ENCODE results near the gene XRCC5.

- TF ChIP-seq ATF2 (tag by site-specific recombination; IDR thresholded peaks at IDR 0.05; ENCODE audit: low read depth) (no peak), ZEB2 (tag by site-specific recombination; IDR thresholded peaks at IDR 0.05) (no peak), ZBTB7A (tag by site-specific recombination; IDR thresholded peaks at IDR 0.05; ENCODE audit: low read depth) (no peak), CTCF (tag by site-specific recombination; IDR thresholded peaks at IDR 0.05) (no peak), SP2 (tag by site-specific recombination; IDR thresholded peaks at IDR 0.05) (no peak), ZNF777 (tag by site-specific recombination; IDR thresholded peaks at IDR 0.05; ENCODE audit: borderline replicate concordance) (no peak), ZNF133 (tag by site-specific recombination; IDR thresholded peaks at IDR 0.05) (no peak), ZNF214 (tag by site-specific recombination; IDR thresholded peaks at IDR 0.05; ENCODE audit: borderline replicate concordance) (no peak), ZNF704 (tag by site-specific recombination; IDR thresholded peaks at IDR 0.05) (no peak), ZFP41 (tag by site-specific recombination; IDR thresholded peaks at IDR 0.05; ENCODE audit: borderline replicate concordance) (no peak)
Measured at GRCh38 chr2:216242365-216242764, 133.2 kb downstream of the XRCC5 start.

All from HEK293 (cell line).